ENCODE results near the gene IFFO2.

IFFO2 gene

GRCh38 chr1:18981242-18981641 is 24.8 kb upstream of the IFFO2 start:
- DNase-seq (ENCODE audit: insufficient read length, low spot score) (no peak), FAIRE-seq (no peak)
- no peak for TF ChIP-seq POLR2A (IDR thresholded peaks at IDR 0.05; ENCODE audit: low read depth, low read length)

DNA sequence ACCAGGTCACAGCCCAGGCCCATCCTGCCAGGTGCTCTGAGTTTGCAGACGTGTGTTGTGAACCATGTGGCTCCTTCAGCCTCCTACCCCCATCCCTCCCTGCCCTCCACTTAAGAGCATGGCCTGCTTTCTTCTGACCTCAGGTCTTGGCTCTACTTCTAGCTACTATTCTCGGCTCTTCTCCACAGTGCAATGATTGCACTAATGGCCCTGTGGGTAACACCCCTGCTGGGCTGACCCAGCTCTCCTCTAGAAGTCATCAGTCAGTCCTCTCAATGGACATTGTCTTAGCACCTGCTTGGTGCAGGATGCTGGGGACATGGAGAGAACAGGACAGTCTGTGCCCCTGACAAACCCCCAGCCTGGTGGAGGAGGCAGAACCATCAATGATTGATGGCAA is 22.2 kb upstream of the IFFO2 start:
- no peak for DNase-seq (ENCODE audit: insufficient read length, low spot score)
- TF ChIP-seq POLR2A (IDR thresholded peaks at IDR 0.05; ENCODE audit: low read depth, low read length): no peak
- no peak for FAIRE-seq

GRCh38 chr1:18977428-18977827 is 21.0 kb upstream of the IFFO2 start:
- no peak for TF ChIP-seq POLR2A (IDR thresholded peaks at IDR 0.05; ENCODE audit: low read depth, low read length)
- no peak for DNase-seq (ENCODE audit: insufficient read length, low spot score)
- FAIRE-seq: no peak

GRCh38 chr1:18976096-18976495 is 19.6 kb upstream of the IFFO2 start:
- no peak for FAIRE-seq
- no peak for DNase-seq (ENCODE audit: insufficient read length, low spot score)
- TF ChIP-seq POLR2A (IDR thresholded peaks at IDR 0.05; ENCODE audit: low read depth, low read length): no peak

GRCh38 chr1:18974606-18975005 is 18.1 kb upstream of the IFFO2 start:
- no peak for TF ChIP-seq POLR2A (IDR thresholded peaks at IDR 0.05; ENCODE audit: low read depth, low read length)
- DNase-seq (ENCODE audit: insufficient read length, low spot score) (no peak), FAIRE-seq (no peak)

- DNase-seq (ENCODE audit: insufficient read length, low spot score) (no peak), FAIRE-seq (no peak)
- no peak for TF ChIP-seq POLR2A (IDR thresholded peaks at IDR 0.05; ENCODE audit: low read depth, low read length)
Observed at GRCh38 chr1:18974005-18974404, 17.5 kb upstream of the IFFO2 start.

GRCh38 chr1:18973446-18973955 is 17.0 kb upstream of the IFFO2 start:
- FAIRE-seq (no peak), DNase-seq (ENCODE audit: insufficient read length, low spot score) (no peak)
- no peak for TF ChIP-seq POLR2A (IDR thresholded peaks at IDR 0.05; ENCODE audit: low read depth, low read length)

GRCh38 chr1:18972991-18973390 is 16.5 kb upstream of the IFFO2 start:
- no peak for TF ChIP-seq POLR2A (IDR thresholded peaks at IDR 0.05; ENCODE audit: low read depth, low read length)
- no peak for DNase-seq (ENCODE audit: insufficient read length, low spot score)
- FAIRE-seq: no peak

DNA sequence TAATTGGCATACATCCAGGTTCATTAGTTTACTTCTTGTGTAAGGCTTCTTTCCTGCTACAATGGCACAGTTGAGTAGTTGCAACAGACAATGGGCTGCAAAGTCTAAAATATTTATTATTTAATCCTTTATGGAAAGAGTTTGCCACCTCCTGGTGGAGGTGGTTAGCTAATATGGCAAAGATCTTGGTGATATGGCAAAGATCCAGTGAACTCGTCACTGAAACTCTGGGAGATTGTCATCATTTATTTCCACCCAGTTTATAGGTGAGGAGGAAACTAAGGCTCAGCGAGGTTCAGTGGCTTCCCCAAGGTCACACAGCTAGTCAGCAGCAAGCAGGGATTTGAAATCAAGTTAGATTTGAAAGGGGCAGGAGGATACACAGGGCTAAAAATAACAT is 16.1 kb upstream of the IFFO2 start:
- DNase-seq (ENCODE audit: insufficient read length, low spot score) (no peak), FAIRE-seq (no peak)
- no peak for TF ChIP-seq POLR2A (IDR thresholded peaks at IDR 0.05; ENCODE audit: low read depth, low read length)

DNA sequence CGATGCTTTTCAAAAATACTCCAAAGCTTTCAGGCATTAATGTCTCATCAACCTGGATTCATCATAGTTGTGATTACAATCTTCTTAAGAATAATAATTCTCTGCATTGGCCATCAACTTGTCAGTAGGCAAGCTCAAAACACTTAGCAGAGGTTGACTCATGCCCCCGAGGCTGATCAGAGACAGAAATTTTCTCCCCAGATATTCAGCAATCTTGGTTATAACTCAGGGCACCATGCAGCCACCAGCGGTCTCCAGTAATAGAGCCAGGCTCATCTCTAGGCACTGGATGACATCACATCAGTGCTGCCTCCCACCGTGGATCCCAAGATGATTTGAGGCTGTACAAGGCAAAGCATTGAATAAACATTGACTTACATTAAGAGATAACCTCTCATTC is 14.3 kb upstream of the IFFO2 start:
- DNase-seq (ENCODE audit: insufficient read length, low spot score): no peak
- no peak for FAIRE-seq

GRCh38 chr1:18970358-18970757 is 13.9 kb upstream of the IFFO2 start:
- no peak for FAIRE-seq
- no peak for DNase-seq (ENCODE audit: insufficient read length, low spot score)
- TF ChIP-seq POLR2A (IDR thresholded peaks at IDR 0.05; ENCODE audit: low read depth, low read length): no peak

More for the DNA sequence above, 14.3 kb upstream of the IFFO2 start:
- TF ChIP-seq POLR2A (IDR thresholded peaks at IDR 0.05; ENCODE audit: low read depth, low read length): no peak

GRCh38 chr1:18967066-18967690 is 10.7 kb upstream of the IFFO2 start:
- DNase-seq (ENCODE audit: insufficient read length, low spot score): no peak
- no peak for TF ChIP-seq POLR2A (IDR thresholded peaks at IDR 0.05; ENCODE audit: low read depth, low read length)
- FAIRE-seq: no peak

GRCh38 chr1:18965206-18966173 is 9.0 kb upstream of the IFFO2 start:
- FAIRE-seq (no peak), DNase-seq (ENCODE audit: insufficient read length, low spot score) (no peak)
- no peak for TF ChIP-seq POLR2A (IDR thresholded peaks at IDR 0.05; ENCODE audit: low read depth, low read length)

- FAIRE-seq (no peak), DNase-seq (ENCODE audit: insufficient read length, low spot score) (no peak)
- TF ChIP-seq POLR2A (IDR thresholded peaks at IDR 0.05; ENCODE audit: low read depth, low read length): no peak
Observed at GRCh38 chr1:18963968-18964367, 7.5 kb upstream of the IFFO2 start.

Data from H54 (cell line).